Measurements from ENCODE around the gene MTX1. TPM values are rescaled to one million over a fixed set of nuclear protein-coding genes. Genes with fewer than 3 reads are reported as not detected.

Gene MTX1
- total RNA-seq, 2 donors from 2014 or later, result 47.3 to 63.2 TPM

GRCh38 chr1:155261852-155262673 lies 53.6 kb downstream of the MTX1 start, which contains the start of gene SCAMP3:
Gene SCAMP3 (minus strand): TSS chr1:155262360. CDS start chr1:155262151, 209 bp downstream.
- H3K27me3 Mint-ChIP-seq (ENCODE audit: insufficient read depth), result no peaks in the 10 kb centered on the region
- Histone ChIP-seq H3K36me3 (ENCODE audit: control insufficient read depth, insufficient read depth, low read length) (peaks cover 60% of the 10 kb centered on the region), H3K9ac (ENCODE audit: extremely low read depth, low read length, poor library complexity, severe bottlenecking) (peak within 1 kb of the TSS; percentile 56), H3K27ac (ENCODE audit: low read depth, low read length) (peak within 1 kb of the TSS; percentile 59), H3K27me3 (ENCODE audit: control insufficient read depth, insufficient read depth, low read length, poor library complexity, severe bottlenecking) (no peaks in the 10 kb centered on the region), H3K9me3 (ENCODE audit: control insufficient read depth, low read length) (no peaks in the 10 kb centered on the region), H3K4me3 (ENCODE audit: low read length) (peak within 1 kb of the TSS; percentile 92), H3K4me1 (ENCODE audit: control insufficient read depth, insufficient read depth, low read length) (no peaks in the 10 kb centered on the region)
- DNase-seq, result peak; percentile 98
- peak within 1 kb of the TSS; percentile 91 for H3K4me3 Mint-ChIP-seq
- H3K9me3 Mint-ChIP-seq, result no peaks in the 10 kb centered on the region
- TF ChIP-seq, protein P1, sequence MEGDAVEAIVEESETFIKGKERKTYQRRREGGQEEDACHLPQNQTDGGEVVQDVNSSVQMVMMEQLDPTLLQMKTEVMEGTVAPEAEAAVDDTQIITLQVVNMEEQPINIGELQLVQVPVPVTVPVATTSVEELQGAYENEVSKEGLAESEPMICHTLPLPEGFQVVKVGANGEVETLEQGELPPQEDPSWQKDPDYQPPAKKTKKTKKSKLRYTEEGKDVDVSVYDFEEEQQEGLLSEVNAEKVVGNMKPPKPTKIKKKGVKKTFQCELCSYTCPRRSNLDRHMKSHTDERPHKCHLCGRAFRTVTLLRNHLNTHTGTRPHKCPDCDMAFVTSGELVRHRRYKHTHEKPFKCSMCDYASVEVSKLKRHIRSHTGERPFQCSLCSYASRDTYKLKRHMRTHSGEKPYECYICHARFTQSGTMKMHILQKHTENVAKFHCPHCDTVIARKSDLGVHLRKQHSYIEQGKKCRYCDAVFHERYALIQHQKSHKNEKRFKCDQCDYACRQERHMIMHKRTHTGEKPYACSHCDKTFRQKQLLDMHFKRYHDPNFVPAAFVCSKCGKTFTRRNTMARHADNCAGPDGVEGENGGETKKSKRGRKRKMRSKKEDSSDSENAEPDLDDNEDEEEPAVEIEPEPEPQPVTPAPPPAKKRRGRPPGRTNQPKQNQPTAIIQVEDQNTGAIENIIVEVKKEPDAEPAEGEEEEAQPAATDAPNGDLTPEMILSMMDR (conservative IDR thresholded peaks at IDR 0.05), result no peak
- H3K4me1 Mint-ChIP-seq, result peaks cover 13% of the 10 kb centered on the region
- H3K36me3 Mint-ChIP-seq (ENCODE audit: low read depth), result peaks cover 61% of the 10 kb centered on the region
- 2 to 5% methylated on average over 22 to 47 of the region's 47 CpGs for WGBS, 2 experiments (ENCODE audit: insufficient coverage in 1 of 2, insufficient read length in 1 of 2)
- peak within 1 kb of the TSS; percentile 94 for H3K27ac Mint-ChIP-seq

DNA sequence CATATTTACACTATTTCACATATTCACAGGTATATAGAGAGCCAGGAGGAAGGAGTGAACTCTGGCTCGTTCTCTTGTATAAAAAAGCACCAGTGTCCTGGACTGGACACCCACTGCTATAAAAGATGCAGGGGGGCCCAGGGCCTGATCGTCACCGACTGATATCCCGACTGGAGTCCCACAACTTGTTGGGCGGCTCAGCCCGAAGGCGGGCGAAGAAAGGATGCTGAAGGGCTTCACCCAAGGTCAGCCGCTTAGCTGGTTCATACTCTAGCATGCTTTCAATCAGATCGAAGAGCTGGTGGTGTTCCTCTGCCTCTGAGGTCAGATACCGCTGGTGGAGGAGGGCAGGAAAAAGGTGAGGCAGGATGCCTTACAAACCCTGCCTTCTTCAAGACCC lies 54.6 kb downstream of the MTX1 start:
- no peaks in the 10 kb centered on the region for H3K9me3 ChIP-seq (ENCODE audit: control insufficient read depth, low read length)
- peaks cover 70% of the 10 kb centered on the region for H3K36me3 ChIP-seq (ENCODE audit: control insufficient read depth, insufficient read depth, low read length)
- Mint-ChIP-seq H3K4me3 (no peak overlapping the region), H3K9me3 (no peaks in the 10 kb centered on the region), H3K27me3 (ENCODE audit: insufficient read depth) (no peaks in the 10 kb centered on the region), H3K36me3 (ENCODE audit: low read depth) (peaks cover 63% of the 10 kb centered on the region), H3K27ac (peak overlapping the region; percentile 94), H3K4me1 (peaks cover 13% of the 10 kb centered on the region)
- H3K27ac ChIP-seq (ENCODE audit: low read depth, low read length), result no peak overlapping the region
- WGBS, 2 experiments (ENCODE audit: insufficient coverage in 1 of 2, insufficient read length in 1 of 2), result 92 to 94% methylated on average over 9 to 11 of the region's 11 CpGs
- no peak overlapping the region for H3K4me3 ChIP-seq (ENCODE audit: low read length)
- DNase-seq, result no peak
- no peaks in the 10 kb centered on the region for H3K4me1 ChIP-seq (ENCODE audit: control insufficient read depth, insufficient read depth, low read length)
- no peaks in the 10 kb centered on the region for H3K27me3 ChIP-seq (ENCODE audit: control insufficient read depth, insufficient read depth, low read length, poor library complexity, severe bottlenecking)
- H3K9ac ChIP-seq (ENCODE audit: extremely low read depth, low read length, poor library complexity, severe bottlenecking), result no peak overlapping the region
- TF ChIP-seq, protein P1 (conservative IDR thresholded peaks at IDR 0.05), result no peak

Other genes starting within 250 kb of the MTX1 start
- 10 to 100 TPM; 33.4 to 40.4 TPM for gene PYGO2, start 246.9 kb upstream of the MTX1 start, total RNA-seq
- 100 to 1,000 TPM; 157 to 231 TPM for gene SHC1, start 237.9 kb upstream of the MTX1 start, total RNA-seq
- 100 to 1,000 TPM; 145 to 229 TPM for gene CKS1B, start 234.0 kb upstream of the MTX1 start, total RNA-seq
- gene FLAD1, start 225.4 kb upstream of the MTX1 start, total RNA-seq, result 10 to 100 TPM; 61.9 to 65.0 TPM
- gene LENEP, start 215.1 kb upstream of the MTX1 start, total RNA-seq, result 1 to 10 TPM in 1 of 2 donors, not detected in 1; 2.0 TPM
- 10 to 100 TPM; 21.2 to 23.3 TPM for gene ZBTB7B, start 205.9 kb upstream of the MTX1 start, total RNA-seq
- 1 to 10 TPM in 1 of 2 donors, under 1 TPM in 1; 0.44 to 2.0 TPM for gene DCST2, start 174.9 kb upstream of the MTX1 start, total RNA-seq
- not detected for gene DCST1, start 174.9 kb upstream of the MTX1 start, total RNA-seq
- 10 to 100 TPM; 13.4 to 16.5 TPM for gene ADAM15, start 157.4 kb upstream of the MTX1 start, total RNA-seq
- 10 to 100 TPM; 15.9 to 17.9 TPM for gene EFNA4, start 145.0 kb upstream of the MTX1 start, total RNA-seq
- 1 to 10 TPM; 3.1 to 6.0 TPM for gene EFNA3, start 129.9 kb upstream of the MTX1 start, total RNA-seq
- 1 to 10 TPM; 3.6 to 5.0 TPM for gene EFNA1, start 80.8 kb upstream of the MTX1 start, total RNA-seq
- gene SLC50A1, start 72.8 kb upstream of the MTX1 start, total RNA-seq, result 10 to 100 TPM; 25.1 to 29.8 TPM
- 10 to 100 TPM; 48.8 to 73.4 TPM for gene DPM3, start 68.2 kb upstream of the MTX1 start, total RNA-seq
- 100 to 1,000 TPM; 143 to 152 TPM for gene KRTCAP2, start 35.4 kb upstream of the MTX1 start, total RNA-seq
- 1 to 10 TPM; 5.1 to 7.1 TPM for gene TRIM46, start 34.8 kb upstream of the MTX1 start, total RNA-seq
- 10 to 100 TPM; 17.6 to 27.9 TPM for gene THBS3, start 798 bp upstream of the MTX1 start, total RNA-seq
- 10 to 100 TPM; 49.5 to 65.9 TPM for gene ENTREP3, start 46.8 kb downstream of the MTX1 start, total RNA-seq
- 10 to 100 TPM; 56.1 TPM for gene SCAMP3, start 53.7 kb downstream of the MTX1 start, total RNA-seq
- gene CLK2, start 64.8 kb downstream of the MTX1 start, total RNA-seq, result 10 to 100 TPM; 69.8 to 82.3 TPM
- gene HCN3, start 68.8 kb downstream of the MTX1 start, total RNA-seq, result 1 to 10 TPM; 8.7 to 9.2 TPM
- under 1 TPM in 1 of 2 donors, not detected in 1; 0.40 TPM for gene PKLR, start 92.7 kb downstream of the MTX1 start, total RNA-seq
- 100 to 1,000 TPM; 247 to 250 TPM for gene FDPS, start 100.2 kb downstream of the MTX1 start, total RNA-seq
- gene RUSC1, start 112.2 kb downstream of the MTX1 start, total RNA-seq, result 10 to 100 TPM; 74.5 to 83.8 TPM

All from endodermal cell (in vitro differentiated cells).